SH-SY5Y (cell line): ENCODE measurements around the gene AGTPBP1.

Source experiments
- GATA2 ChIP-seq: IDR thresholded peaks from 2 replicates; pipeline ENCODE4 v1.6.1; 2011; ENCODE audit warnings: mild to moderate bottlenecking, low read depth, low read length
- GATA3 ChIP-seq: IDR thresholded peaks from 2 replicates; pipeline ENCODE4 v1.6.1; 2011; ENCODE audit warnings: low read depth, mild to moderate bottlenecking, low read length, moderate library complexity

- TF ChIP-seq GATA3 (no peak), GATA2 (no peak)
These were observed 236.1 kb downstream of the AGTPBP1 start for GRCh38 chr9:85505612-85506011.
